Stimulated activated CD4-positive, alpha-beta T cell treated with anti-CD3 and anti-CD28 coated beads, TNF-alpha, amount 100 ng/mL, for 1 hour (primary cell): ENCODE data around the gene HMG20B.
"Not testable (repeated sequence)": the region's sequence is repeated elsewhere in the genome, so short reads cannot be mapped to it uniquely, and the experiment has no call there.

Experiments
- DNase-seq, 3 donors: peaks; one replicate each; pipeline ENCODE4 v3.0.0-alpha.2; 2020; ENCODE audit warnings: low read depth in 3 of 3, low spot score in 1 of 3

The HMG20B gene

DNA sequence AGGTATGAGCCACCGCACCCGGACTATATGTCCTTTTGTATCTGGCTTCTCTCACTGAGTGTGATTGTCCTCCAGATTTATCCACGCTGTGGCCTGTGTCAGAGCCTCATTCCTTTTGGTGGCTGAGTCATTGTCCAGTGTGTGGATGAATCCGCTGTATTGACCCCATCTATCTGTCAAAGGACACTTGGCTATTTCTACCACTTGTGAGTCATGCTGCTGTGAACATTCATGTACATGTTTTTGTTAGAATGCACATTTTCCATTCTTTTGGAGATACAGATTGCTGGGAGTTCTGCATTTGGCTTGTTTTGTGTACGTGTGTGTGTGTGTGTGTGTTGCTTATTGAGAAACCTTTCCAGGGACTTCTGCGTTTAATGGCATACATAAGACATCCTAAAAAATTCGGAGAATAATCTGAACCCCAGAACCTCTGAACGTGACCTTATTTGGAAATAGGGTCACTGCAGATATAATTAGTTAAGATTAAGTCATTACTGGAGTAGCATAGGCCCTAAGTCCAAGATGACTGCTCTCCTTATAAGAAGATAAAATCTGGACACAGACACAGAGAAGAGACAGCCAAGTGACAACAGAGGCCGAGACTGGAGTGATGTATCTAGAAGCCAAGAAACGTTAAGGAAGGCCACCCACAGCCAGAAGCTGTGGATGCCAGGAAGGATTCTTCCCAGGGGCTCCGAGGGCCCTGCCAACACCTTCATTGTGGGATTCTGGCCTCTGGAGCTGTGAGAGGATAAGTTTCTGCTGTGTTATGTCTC is 7.6 kb downstream of the HMG20B start:
- no peak for DNase-seq

DNA sequence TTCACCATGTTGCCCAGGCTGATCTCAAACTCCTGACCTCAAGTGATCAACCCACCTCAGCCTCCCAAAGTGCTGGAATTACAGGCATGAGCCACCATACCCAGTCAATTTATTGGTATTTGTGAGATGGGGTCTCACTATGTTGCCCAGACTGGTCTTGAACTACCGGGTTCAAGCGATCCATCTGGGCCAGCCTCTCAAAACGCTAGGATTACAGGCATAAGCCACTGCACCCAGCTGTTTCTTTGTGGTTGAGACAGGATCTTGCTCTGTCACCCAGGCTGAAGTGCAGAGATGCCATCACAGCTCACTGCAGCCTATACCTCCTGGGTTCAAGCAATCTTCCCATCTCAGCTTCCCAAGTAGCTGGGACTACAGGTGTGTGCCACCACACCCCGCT is 9.0 kb downstream of the HMG20B start:
- not testable (repeated sequence) for DNase-seq

DNA sequence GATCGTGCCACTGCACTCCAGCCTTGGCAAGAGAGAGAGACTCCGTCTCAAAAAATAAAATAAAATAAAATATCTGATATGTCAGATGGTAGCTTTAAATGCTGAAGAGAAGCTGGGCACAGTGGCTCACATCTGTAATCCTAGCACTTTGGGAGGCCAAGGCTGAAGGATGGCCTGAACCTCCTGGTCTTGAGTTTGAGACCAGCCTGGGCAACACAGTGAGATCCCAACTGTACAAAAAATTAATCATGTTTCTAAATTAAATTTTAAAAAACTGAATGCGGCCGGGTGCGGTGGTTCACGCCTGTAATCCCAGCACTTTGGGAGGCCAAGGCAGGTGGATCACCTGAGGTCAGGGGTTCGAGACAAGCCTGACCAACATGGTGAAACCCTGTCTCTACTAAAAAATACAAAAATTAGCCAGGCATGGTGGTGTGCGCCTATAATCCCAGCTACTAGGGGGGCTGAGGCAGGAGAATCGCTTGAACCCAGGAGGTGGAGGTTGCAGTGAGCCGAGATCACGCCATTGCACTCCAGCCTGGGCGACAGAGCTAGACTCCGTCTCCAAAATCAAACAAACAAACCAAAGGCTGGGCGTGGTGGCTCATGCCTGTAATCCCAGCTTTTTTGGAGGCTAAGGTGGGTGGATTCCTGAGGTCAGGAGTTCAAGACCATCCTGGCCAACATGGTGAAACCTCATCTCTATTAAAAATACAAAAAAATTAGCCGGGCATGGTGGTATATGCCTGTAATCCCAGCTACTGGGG is 11.5 kb downstream of the HMG20B start:
- not testable (repeated sequence) for DNase-seq

DNA sequence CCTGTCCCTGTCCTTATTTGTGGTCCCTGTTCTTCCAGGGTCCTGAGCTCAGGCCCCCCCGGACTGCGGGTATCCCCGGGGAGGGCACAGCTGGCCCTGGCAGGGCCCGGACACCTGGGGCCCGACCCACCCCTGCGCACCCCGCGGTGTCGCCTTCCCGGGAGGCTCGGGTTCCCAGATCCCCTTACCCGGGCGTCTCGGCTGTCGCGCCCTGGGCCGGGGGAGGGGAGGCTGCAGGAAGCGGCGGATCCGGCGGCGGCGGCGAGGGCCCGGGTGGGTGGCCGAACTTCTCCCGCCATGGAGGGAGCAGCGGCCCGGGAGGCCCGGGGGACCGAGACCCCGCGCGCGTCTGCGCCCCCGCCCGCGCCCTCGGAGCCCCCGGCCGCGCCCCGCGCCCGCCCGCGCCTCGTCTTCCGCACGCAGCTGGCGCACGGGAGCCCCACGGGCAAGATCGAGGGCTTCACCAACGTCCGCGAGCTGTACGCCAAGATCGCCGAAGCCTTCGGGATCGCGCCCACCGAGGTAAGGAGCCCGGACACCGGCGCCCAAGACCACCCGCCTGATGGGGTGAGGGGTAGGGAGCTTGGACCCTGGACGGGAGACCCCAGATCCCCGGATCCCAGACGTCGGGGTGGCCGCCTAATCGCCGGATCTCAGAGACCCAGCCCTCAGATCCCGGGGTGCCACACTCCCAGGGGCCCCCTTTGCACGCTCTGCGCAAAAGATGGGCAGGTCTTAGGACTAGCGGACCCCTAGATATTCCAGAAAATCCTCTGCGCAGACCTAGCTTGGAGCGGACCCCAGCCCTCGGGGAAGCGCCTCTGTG is 12.8 kb downstream of the HMG20B start, which contains the start of gene GIPC3:
TSS of gene GIPC3 (plus strand) at position 178 of the 826 bp plus-strand sequence. CDS start at position 298, 120 bp downstream.
- no peak for DNase-seq

DNA sequence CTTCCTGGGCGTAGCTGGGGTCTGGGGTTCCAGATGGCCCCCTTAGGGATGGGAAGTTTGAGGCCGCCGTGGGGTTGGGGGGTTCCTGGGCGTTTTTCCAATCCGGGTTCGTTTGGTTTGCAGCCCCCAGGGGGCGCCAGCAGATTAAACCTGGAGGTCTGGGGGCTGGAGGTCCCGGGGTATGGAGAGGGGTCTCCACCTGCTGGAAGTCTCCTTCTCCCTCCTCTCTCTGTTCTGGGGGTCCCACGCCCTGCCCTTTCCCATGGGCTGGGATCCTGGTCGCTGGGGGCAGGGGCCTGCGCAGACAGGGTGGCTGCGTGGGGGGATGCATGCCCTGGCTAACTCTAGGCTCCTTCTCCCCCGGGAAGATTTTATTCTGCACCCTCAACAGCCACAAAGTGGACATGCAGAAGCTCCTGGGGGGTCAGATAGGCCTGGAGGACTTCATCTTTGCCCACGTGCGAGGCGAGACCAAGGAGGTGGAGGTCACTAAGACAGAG is 13.4 kb downstream of the HMG20B start:
- DNase-seq = peak in 1 of 3 donors; percentile 42

DNA sequence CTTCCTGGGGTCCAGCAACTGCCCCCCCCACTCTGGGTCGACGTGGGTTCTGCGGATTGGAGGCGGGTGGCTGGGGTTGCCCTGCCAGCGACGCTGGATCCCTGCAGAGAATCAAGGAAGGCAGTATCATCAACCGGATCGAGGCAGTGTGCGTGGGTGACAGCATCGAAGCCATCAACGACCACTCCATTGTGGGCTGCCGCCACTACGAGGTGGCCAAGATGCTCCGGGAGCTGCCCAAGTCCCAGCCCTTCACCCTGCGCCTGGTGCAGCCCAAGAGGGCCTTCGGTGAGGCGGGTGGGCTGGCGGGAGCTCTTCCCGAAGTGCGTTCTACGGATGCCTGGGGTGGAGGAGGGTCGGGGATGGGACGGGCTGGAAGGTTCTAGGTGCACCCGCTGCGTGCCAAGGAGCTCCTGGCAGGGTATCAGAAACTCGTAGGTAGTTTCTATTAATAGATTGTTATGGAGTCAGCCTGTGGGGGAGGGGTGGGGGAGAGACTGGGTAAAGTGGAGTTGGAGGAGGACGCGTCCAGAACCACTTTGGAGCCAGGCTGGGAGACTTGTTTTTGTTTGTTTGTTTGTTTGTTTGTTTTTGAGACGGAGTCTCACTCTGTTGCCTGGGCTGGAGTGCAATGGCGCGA is 14.1 kb downstream of the HMG20B start:
- no peak for DNase-seq

DNA sequence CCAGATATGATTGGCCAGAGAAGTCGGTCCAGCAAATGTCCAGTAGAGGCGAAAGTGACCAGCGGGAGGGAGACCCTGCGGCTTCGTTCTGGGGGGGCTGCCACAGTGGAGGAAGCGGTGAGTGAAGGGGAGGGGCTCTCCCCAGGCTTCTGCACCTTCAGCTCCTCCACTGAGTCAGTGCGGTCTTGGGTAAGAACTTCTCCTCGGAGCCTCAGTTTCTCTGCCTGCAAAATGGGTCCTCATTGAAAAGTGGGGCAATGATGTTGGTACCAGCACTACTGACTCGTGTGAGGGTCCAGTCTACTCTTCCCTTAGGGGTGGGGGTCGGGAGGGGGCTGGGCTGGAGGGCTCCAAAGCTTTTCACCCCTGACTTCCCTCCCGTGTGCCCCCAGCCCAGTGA is 16.7 kb downstream of the HMG20B start:
- no peak for DNase-seq

DNA sequence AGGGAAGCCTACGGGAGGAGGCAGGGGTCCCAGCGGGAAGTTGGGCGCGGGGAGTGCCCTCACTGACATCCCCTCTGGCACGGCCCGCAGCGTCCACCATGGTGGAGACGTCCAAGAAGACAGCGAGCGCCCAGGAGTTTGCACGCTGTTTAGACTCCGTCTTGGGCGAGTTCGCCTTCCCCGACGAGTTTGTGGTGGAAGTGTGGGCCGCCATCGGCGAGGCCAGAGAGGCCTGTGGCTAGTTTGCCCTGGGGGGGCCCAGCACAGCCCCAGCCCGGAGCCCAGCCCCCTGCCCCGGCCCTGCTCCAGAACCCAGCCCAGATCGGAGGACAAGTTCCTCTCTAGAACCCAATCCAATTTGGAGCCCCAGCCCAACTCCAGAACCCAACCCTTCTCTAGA is 17.2 kb downstream of the HMG20B start:
- no peak for DNase-seq

DNA sequence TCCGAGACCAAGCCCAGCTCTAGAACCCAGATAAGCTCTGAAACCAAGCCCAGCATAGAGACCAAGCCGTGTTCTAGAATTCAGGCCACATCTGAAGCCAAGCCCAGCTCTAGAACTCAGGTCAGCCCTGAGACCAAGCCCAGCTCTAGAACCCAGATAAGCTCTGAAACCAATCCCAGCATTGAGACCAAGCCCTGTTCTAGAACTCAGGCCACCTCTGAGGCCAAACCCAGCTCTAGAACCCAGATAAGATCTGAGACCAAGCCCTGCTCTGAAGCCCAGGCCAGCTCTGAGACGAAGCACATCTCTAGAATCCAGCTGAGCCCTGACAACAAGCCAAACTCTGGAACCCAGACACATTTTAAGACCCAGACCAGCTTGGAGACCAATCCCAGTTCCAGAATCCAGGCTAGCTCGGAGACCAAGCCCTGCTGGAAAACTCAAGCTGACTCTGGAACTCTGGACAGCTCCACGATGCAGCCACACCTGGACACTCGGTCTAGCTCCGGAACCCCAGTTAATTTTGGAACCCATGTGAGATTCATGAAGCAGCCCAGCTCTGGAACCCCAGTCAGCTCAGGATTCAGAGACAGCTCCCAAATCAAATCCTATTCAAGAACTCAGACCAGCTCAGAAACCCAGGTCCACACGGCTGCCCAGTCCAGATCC is 18.4 kb downstream of the HMG20B start:
- DNase-seq = no peak

DNA sequence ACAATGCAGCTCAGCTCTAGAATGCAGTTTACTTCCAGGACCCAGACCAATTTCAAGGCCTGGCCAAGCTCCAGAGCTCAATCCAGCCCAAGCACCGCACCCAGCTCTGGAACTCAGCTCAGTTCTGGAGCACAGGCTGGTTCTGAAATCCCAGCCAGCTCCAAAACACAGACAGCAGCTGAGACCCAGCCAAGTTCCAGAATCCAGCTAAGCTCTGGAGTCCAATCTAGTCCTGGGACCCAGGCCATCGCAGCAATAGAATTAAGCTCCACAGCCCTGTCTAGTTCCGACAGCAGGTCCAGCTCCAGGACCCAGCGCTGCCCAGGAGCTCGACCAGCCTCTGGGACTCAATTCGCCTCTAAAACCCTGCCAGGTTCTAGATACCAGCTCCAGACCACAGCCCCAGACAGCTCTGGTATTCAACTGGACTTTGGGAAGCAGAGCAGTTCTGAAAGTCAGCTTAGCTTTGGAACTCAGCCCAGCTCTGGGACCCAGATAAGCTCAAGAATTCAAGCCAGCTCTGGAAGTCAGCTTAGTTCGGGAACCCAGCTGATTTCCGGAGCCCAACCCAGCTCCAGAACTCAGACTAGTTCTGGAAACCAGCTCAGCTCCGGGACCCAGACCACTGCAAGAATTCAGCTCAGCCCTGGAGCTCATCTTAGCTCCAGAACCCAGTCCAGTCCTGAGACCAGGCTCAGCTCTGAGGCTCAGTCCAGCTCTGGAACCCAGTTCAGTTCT is 19.3 kb downstream of the HMG20B start:
- no peak for DNase-seq

DNA sequence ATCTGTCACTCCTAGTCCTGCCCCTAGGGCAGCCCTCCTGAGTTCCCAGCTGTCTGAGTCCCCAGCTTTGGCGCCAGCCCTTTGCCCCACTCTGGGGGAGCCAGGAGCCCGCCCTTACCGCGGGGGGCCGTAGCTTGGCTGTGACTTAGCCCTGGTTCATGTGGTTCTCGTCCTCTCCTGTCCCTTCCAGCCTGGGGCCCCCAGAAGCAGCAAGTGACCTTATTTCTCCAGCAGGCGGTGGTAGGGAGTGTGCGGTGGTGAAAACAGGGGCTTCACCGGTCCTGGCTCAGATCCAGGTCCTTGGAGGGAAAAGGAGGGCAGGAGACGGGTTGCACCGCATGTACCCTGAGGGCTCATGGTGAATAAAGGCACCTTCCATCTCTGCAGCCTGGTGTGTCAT is 20.4 kb downstream of the HMG20B start:
- no peak for DNase-seq

DNA sequence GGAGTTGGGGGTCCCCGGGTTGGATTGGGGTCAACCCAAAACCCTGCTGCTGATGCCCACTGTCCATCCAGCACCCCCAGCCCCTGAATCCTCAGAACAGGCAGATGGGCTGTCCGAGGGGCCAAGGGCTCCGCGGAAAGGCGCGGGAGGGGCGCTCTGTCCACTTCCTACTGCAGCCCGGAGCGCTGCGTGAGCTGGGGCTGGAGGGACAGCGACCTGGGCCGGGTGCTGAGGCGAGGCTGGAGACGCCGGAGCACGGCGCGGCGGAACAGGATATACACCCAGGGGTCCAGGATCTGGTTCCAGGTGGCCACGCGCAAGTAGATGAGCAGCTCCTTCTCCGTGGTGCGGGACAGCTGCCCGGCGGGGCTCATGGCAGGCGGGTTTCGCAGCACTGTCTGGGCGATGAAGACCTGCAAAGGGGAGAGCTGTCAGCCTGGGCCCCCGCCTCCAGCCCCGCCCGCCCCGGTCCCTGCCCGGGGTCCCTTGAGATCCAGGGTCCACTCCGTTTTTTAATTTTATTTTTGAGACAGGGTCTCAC is 22.8 kb downstream of the HMG20B start:
- DNase-seq = no peak

DNA sequence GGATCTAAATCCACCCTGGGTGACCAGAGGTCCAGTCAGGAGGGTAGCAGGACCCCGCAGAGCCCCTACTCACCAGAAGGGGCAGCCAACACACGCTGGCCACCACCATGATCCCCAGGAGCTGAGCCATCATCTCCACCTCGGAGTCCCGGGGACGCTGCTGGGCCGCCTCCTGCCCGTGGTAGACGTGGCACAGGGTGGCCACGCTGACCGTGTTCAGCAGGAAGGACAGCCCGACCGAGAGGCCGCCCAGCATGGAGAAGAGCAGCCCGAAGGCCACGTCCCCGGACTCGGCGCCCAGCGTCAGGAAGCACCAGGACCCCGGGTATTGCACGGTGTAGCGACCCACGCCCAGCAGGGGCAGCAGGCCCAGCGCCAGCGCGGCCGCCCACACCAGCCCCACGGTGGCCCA is 27.0 kb downstream of the HMG20B start:
- no peak for DNase-seq

DNA sequence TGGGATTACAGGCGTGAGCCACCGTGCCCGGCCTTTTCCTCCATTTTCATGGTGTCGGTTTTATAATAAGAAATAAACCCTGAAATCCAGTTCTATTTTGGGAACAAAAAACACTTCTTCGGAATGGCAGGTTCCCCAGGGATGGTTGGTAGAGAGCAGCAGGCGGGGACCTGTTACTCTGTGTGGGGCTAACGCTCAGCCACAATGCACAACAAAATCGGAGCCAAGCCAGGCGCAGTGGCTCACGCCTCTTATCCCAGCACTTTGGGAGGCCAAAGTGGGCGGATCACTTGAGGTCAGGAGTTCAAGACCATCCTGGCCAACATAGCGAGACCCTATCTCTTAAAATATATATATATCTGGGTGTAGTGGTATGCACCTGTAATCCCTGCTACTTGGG is 28.3 kb downstream of the HMG20B start:
- no peak for DNase-seq

DNA sequence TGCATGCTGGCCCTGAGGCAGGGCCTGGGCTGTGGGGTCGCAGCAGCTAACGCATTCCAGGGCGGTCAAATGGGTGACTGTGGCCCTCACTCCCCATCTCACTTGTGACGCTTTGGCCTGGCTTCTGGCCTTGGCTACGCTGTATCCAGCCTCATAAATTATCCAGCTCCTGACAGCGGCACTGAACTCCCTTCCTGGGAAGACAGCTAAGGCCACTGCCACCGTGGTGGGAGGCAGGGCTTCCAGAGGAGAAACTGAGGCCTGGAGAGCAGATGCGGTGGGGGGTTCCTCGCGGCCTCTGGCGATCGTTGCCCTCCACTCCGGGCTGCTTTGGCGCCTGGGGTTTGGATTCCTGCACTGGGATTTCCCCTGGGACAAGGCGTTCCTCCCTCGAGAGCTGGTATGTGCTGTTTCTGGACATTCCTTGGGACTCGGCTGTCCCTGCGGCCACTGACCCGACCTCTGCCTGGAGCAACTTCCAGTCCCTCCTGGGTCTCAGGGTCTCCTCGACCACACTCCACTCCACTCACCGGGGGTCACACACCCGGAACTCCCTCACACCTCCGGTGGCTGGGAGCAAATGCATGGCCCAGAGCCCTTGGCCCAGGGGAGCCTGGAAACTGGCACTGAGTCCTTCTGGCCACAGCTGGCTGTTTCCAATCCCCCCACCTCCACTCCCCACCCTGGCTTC is 30.5 kb downstream of the HMG20B start:
- DNase-seq = no peak

DNA sequence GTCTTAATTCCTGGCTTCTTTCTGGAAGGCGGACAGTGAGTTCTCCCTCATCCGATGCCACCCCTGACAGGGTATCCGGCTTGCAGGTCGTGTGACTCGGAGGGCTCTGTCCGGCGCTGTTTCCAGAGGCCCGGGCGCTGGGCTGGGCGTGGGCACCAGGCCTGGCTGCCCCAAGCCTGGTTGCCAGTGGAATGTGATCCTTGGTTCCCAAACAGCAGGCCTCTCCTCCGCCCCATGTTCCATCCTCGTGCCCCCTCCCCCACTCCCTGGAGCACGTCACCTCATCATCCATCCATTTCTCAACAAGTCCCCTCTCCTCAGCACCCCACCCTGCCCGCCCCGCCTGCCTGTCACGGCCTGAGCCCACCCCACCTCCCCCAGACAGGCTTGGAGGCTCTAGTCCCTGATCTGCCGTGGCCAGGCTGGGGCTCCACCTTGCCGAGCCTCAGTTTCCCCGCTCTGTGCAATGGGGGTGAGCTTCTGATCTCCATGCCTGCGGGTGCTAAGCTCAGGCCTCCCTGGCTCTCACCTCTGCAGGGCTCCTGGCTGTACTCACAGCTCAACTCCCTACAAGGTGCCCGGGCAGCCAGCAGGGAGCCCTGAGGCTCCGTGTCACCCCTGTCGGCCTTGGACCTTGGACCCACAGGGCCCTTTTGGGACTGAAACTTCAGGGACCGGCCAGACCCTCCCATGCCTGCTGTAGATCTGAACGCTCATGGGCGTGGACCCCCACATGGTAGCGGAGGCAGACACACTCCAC is 31.7 kb downstream of the HMG20B start:
- DNase-seq = no peak

DNA sequence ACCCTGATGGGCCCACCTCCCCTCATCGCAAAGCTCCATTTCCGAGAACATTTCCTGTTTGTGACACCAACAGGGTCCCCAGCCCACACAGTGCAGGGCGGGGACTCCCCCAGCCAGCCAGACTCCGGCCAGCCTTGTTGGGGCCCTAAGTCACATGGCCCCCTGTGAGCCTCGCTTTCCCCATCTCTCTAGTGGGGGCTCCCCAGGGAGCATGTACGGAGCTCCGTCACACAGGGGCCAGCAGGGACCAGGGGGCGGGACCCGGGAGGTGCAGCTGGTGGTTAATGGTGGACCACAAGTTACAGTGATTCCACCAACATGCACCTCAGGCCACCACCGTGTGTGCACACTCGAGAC is 32.2 kb downstream of the HMG20B start:
- no peak for DNase-seq

DNA sequence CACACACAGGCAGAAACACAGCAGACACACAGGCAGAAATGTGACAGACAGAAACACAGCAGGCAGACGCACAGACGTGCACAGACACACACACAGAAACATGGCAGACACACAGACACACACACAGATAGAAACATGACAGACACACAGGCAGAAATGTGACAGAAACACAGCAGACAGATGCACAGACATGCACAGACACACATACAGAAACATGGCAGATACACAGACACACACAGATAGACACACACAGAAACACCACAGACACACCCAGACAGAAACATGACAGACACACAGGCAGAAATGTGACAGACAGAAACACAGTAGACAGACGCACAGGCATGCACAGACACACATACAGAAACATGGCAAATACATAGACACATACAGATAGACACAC is 32.6 kb downstream of the HMG20B start:
- no peak for DNase-seq
